CD1c-positive myeloid dendritic cell (primary cell): ENCODE results near the gene MYL2.

ENCODE experiments used
- DNase-seq: peaks from one replicate; pipeline ENCODE4 v3.0.0-alpha.2; 2016; ENCODE audit errors: extremely low spot score

The MYL2 gene

GRCh38 chr12:110930348-110931314 is 10.3 kb upstream of the MYL2 start:
- no peak for DNase-seq

- no peak for DNase-seq
Measured at GRCh38 chr12:110929818-110930217, 9.4 kb upstream of the MYL2 start.

GRCh38 chr12:110928700-110929099 is 8.3 kb upstream of the MYL2 start:
- no peak for DNase-seq

- DNase-seq: no peak
Measured at GRCh38 chr12:110927546-110927945, 7.2 kb upstream of the MYL2 start.

- no peak for DNase-seq
Measured at GRCh38 chr12:110923692-110924334, 3.4 kb upstream of the MYL2 start.

GRCh38 chr12:110923192-110923591 is 2.8 kb upstream of the MYL2 start:
- no peak for DNase-seq

- DNase-seq: no peak
Measured at GRCh38 chr12:110922652-110923051, 2.3 kb upstream of the MYL2 start.

- DNase-seq: no peak
Measured at GRCh38 chr12:110921262-110921661, 883 bp upstream of the MYL2 start.

GRCh38 chr12:110919720-110920119 is 659 bp downstream of the MYL2 start:
- DNase-seq: no peak

GRCh38 chr12:110917961-110918360 is 2.4 kb downstream of the MYL2 start:
- no peak for DNase-seq

- DNase-seq: no peak
Measured at GRCh38 chr12:110917467-110917866, 2.9 kb downstream of the MYL2 start.

- no peak for DNase-seq
Measured at GRCh38 chr12:110916295-110916875, 4.0 kb downstream of the MYL2 start.

- peak; percentile 51 for DNase-seq
Measured at GRCh38 chr12:110913119-110914056, 7.0 kb downstream of the MYL2 start.

GRCh38 chr12:110912263-110912662 is 8.1 kb downstream of the MYL2 start:
- DNase-seq: no peak

GRCh38 chr12:110908377-110909152 is 11.8 kb downstream of the MYL2 start:
- DNase-seq: no peak

- DNase-seq: peak; percentile 23
Measured at GRCh38 chr12:110907583-110907982, 12.8 kb downstream of the MYL2 start.

GRCh38 chr12:110906985-110907384 is 13.4 kb downstream of the MYL2 start:
- no peak for DNase-seq

- DNase-seq: no peak
Measured at GRCh38 chr12:110906516-110906915, 13.9 kb downstream of the MYL2 start.

- peak; percentile 12 for DNase-seq
Measured at GRCh38 chr12:110906083-110906482, 14.3 kb downstream of the MYL2 start.

GRCh38 chr12:110903511-110903910 is 16.9 kb downstream of the MYL2 start:
- no peak for DNase-seq

- DNase-seq: no peak
Measured at GRCh38 chr12:110901401-110901800, 19.0 kb downstream of the MYL2 start.
